DND-41 (cell line): ENCODE data around the gene HERC3.

Experiments used
- EZH2 ChIP-seq: IDR thresholded peaks from 3 replicates; pipeline ENCODE4 v1.6.1; 2012; ENCODE audit warnings: borderline replicate concordance, low read depth, mild to moderate bottlenecking, moderate library complexity, low read length, inconsistent platforms; ENCODE audit not compliant: severe bottlenecking
- TF ChIP-seq, protein P1 (sequence below): IDR thresholded peaks from 2 replicates; pipeline ENCODE4 v1.5.1; 2012; ENCODE audit warnings: borderline replicate concordance, low read length, moderate library complexity, mild to moderate bottlenecking; ENCODE audit not compliant: poor library complexity, severe bottlenecking; ENCODE audit errors: extremely low read depth

DNA sequence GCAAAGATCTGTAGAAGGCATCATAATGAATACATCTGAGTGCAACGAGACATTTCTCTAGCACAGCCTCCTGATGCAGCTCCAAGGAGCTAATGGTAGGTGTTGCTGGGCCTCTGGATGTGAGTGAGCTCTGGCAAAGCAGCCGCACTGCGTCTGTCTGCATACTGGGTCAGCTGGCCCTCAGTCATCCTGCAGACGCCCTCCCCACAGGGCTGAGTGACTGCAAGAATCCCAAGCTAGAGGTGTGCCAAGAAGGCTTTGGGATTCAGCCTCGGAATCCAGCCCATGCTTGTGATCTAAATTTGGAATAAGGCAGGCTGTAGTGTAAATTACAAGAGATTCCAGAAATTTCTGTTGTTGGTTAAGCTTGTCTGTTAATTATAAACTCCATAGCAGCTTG, 18.5 kb downstream of the HERC3 start:
- TF ChIP-seq, protein P1, sequence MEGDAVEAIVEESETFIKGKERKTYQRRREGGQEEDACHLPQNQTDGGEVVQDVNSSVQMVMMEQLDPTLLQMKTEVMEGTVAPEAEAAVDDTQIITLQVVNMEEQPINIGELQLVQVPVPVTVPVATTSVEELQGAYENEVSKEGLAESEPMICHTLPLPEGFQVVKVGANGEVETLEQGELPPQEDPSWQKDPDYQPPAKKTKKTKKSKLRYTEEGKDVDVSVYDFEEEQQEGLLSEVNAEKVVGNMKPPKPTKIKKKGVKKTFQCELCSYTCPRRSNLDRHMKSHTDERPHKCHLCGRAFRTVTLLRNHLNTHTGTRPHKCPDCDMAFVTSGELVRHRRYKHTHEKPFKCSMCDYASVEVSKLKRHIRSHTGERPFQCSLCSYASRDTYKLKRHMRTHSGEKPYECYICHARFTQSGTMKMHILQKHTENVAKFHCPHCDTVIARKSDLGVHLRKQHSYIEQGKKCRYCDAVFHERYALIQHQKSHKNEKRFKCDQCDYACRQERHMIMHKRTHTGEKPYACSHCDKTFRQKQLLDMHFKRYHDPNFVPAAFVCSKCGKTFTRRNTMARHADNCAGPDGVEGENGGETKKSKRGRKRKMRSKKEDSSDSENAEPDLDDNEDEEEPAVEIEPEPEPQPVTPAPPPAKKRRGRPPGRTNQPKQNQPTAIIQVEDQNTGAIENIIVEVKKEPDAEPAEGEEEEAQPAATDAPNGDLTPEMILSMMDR = no peak
- no peak for TF ChIP-seq EZH2
